Heart left ventricle (tissue), 16 donors: Measurements from ENCODE around the gene PRSS33. TPM values are rescaled to one million over a fixed set of nuclear protein-coding genes. Genes with fewer than 3 reads are reported as not detected.

ENCODE experiments used
- ATAC-seq, 4 donors: fragments of 200-7000 bp; cut with Tn5 transposase; one replicate each; pipeline ENCODE4 v1.9.1; 2020 to 2022; ENCODE audit warnings: moderate library complexity in 4 of 4, mild to moderate bottlenecking in 3 of 4, moderate number of reproducible peaks in 1 of 4
- DNase-seq, 5 donors: peaks; one replicate each; pipeline ENCODE4 v3.0.0-alpha.2; 2020
- H3K27ac ChIP-seq, 12 donors: fragments of 200-600 bp; sonication (generic) in 4 of 12; one replicate each; pipeline versions ENCODE4 v1.5.0 to v1.8.0; 2016 to 2022; ENCODE audit warnings: mild to moderate bottlenecking in 2 of 12
- H3K27me3 ChIP-seq, 9 donors: fragments of 200-600 bp; sonication (generic) in 2 of 9; one replicate each; pipeline versions ENCODE4 v1.5.1 to v1.8.0; 2016 to 2022; ENCODE audit warnings: mild to moderate bottlenecking in 3 of 9
- H3K36me3 ChIP-seq, 9 donors: fragments of 200-600 bp; sonication (generic) in 2 of 9; one replicate each; pipeline versions ENCODE4 v1.5.0 to v1.8.0; 2018 to 2022; ENCODE audit warnings: mild to moderate bottlenecking in 2 of 9
- H3K4me1 ChIP-seq, 12 donors: fragments of 200-600 bp; sonication (generic) in 4 of 12; one replicate each; pipeline versions ENCODE4 v1.5.0 to v1.8.0; 2016 to 2022; ENCODE audit warnings: mild to moderate bottlenecking in 3 of 12
- H3K4me3 ChIP-seq, 12 donors: fragments of 200-600 bp; sonication (generic) in 4 of 12; one replicate each; pipeline versions ENCODE4 v1.5.0 to v1.8.0; 2017 to 2022; ENCODE audit warnings: mild to moderate bottlenecking in 9 of 12, moderate library complexity in 4 of 12
- H3K9me3 ChIP-seq, 12 donors: fragments of 200-600 bp; sonication (generic) in 4 of 12; one replicate each; pipeline versions ENCODE4 v1.5.0 to v1.8.0; 2016 to 2022; ENCODE audit warnings: mild to moderate bottlenecking in 1 of 12
- POLR2A ChIP-seq, 2 donors: fragments of 450-650 bp; IDR thresholded peaks; one replicate each; pipeline ENCODE4 v1.6.1; 2017; ENCODE audit warnings: antibody characterized with exemption in 2 of 2, mild to moderate bottlenecking in 2 of 2, moderate library complexity in 2 of 2
- WGBS, 4 donors: extraction: QIAGEN DNeasy Blood & Tissue Kit in 2 of 4; methylation state at CpG; one replicate each; pipeline versions ENCODE4 v1.1.5 to v1.1.7; 2013 to 2018; 5-methylcytosine and 5-hydroxymethylcytosine counted together
- intact Hi-C, 10 donors: fragments of 100-400 bp; cut with DNase I; formaldehyde crosslinking; loops; one replicate each; pipeline versions ENCODE4 v1.11.1 to v1.14.2; 2022
- polyA plus RNA-seq, 2 donors: library from polyadenylated mRNA; stranded (reverse); fragments of 200-250 nt; gene quantifications; one replicate each; pipeline ENCODE4 v1.2.3, GENCODE V29; 2013
- total RNA-seq, 9 donors: library from RNA; depleted of rRNA in 2 of 9; stranded (reverse); fragments of >200 nt in 2 of 9; fragmentation: NEBNext Ultra II Directional in 3 of 9; extraction: Animal tissue kit (Norgen Biotek cat#: 25700) in 3 of 9; gene quantifications; one replicate each; pipeline versions ENCODE4 v1.1.0 to v1.2.4, GENCODE V29; 2016 to 2023
- TF ChIP-seq, protein P1 (sequence below), 12 donors: fragments of 200-600 bp; sonication (generic) in 4 of 12; IDR thresholded peaks; one replicate each; pipeline versions ENCODE4 v1.5.0 to v1.8.0; 2018 to 2022; ENCODE audit warnings: antibody characterized with exemption in 12 of 12, mild to moderate bottlenecking in 5 of 12
- donor health status: ischemic (EF 13 %, LVEDD 7.1; RV severe dilation, severe dysfunction).
- donor health status: healthy with polysubstance abuse.
- donor health status: DM: no; HTN: yes; CAD: no.
- donor health status: DM: no; HTN: no; CAD: no.
- donor health status: ischemic (EF 25% LVEDD 6.9; RV normal size, moderate dysfunction).
- donor health status: ischemic (EF 25% LVEDD 5.7; RV mildly dilated, moderate dysfunction).
- donor health status: healthy.
- donor health status: DM: yes; HTN: yes; CAD: no.
- donor health status: ischemic (EF 35%, LVEDD 5.7; RV mildly dilated, moderate dysfunction).
- donor health status: nonischemic (EF 11% LVEDD 7.7; RV severe dilation, severe dysfunction).
- donor health status: DM: yes; HTN: yes; CAD: no.
- donor health status: PGD.
- donor health status: ischemic (EF 29% LVEDD 5.4; RV normal size, mild dysfunction).
- donor health status: nonischemic (EF 23%, LVEDD 6.1; RV moderate dilation, normal function).

Gene PRSS33
- total and polyA plus RNA-seq, 11 donors = not detected

DNA sequence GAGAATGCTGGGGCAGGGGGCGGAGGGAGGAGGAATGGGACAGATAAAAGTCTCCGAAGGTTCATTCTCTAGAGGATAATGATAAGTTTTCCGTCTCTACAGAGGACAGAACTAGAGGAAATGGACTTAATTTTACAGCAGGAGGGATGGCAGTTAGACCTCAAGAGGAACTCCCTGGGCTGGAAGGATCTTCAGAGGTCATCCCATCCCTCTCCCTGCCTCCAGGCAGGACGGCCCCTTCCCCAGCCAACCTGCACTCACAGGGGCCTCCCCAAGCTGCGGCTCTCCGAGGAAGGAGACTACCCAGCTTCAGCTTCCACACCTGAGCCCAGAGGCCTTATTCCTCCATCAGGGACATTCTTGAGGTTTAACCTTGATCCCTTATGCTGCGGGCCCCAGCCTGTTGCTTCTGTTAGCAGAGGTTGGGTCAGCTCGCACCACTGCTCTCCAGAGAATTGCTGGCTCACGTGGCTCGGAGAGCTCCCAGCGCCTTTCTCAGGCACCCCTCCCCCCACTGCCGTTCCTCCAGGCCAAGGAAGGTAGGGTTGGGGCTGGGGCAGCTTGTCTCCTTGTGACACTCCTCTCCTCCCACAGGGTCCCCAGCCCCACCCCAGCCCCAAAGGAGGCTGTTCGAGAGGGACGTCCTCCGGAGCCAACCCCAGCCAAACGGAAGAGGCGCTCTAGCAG is 18.8 kb downstream of the PRSS33 start:
- Histone ChIP-seq H3K27ac (no peak overlapping the region), H3K4me1 (peaks cover 0 to 32% (median 8%) of the 10 kb centered on the region in 12 donors), H3K9me3 (no peaks in the 10 kb centered on the region), H3K27me3 (no peaks in the 10 kb centered on the region), H3K4me3 (no peak overlapping the region), H3K36me3 (peaks cover 2 to 100% (median 99%) of the 10 kb centered on the region in 9 donors)
- DNase-seq = peak in 1 of 5 donors; percentile 54
- no peak for TF ChIP-seq POLR2A (IDR thresholded peaks at IDR 0.05)
- TF ChIP-seq, protein P1, sequence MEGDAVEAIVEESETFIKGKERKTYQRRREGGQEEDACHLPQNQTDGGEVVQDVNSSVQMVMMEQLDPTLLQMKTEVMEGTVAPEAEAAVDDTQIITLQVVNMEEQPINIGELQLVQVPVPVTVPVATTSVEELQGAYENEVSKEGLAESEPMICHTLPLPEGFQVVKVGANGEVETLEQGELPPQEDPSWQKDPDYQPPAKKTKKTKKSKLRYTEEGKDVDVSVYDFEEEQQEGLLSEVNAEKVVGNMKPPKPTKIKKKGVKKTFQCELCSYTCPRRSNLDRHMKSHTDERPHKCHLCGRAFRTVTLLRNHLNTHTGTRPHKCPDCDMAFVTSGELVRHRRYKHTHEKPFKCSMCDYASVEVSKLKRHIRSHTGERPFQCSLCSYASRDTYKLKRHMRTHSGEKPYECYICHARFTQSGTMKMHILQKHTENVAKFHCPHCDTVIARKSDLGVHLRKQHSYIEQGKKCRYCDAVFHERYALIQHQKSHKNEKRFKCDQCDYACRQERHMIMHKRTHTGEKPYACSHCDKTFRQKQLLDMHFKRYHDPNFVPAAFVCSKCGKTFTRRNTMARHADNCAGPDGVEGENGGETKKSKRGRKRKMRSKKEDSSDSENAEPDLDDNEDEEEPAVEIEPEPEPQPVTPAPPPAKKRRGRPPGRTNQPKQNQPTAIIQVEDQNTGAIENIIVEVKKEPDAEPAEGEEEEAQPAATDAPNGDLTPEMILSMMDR (IDR thresholded peaks at IDR 0.05) = no peak
- 66 to 83% (median 78%) methylated on average over 16 to 17 of the region's 17 CpGs for WGBS, 4 donors
- intact Hi-C loops = loop anchor here in 1 of 10 donors (2.0 kb wide), 1 partner anchor 14 kb away; no protein-coding TSS in a partner anchor
- ATAC-seq = no peak

DNA sequence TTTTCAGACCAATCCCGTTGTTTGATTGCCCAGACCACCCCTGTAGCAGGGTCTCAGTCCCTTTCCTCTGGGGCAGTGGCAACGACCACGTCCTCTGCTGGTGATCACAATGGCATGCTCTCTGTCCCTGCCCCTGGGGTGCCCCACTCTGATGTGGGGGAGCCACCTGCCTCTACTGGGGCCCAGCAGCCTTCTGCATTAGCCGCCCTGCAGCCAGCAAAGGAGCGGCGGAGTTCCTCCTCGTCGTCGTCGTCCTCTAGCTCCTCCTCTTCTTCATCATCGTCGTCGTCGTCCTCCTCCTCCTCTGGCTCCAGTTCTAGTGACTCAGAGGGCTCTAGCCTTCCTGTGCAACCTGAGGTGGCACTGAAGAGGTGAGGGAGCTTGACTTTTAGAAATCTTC is 19.5 kb downstream of the PRSS33 start:
- Histone ChIP-seq H3K27me3 (no peaks in the 10 kb centered on the region), H3K27ac (no peak overlapping the region), H3K36me3 (peaks cover 4 to 100% (median 99%) of the 10 kb centered on the region in 9 donors), H3K4me1 (peaks cover 0 to 30% (median 8%) of the 10 kb centered on the region in 12 donors), H3K4me3 (no peak overlapping the region), H3K9me3 (no peaks in the 10 kb centered on the region)
- intact Hi-C loops = loop anchor here in 1 of 10 donors (2.0 kb wide), 1 partner anchor 13 kb away; no protein-coding TSS in a partner anchor
- 69 to 74% (median 72%) methylated on average over 14 of the region's 14 CpGs for WGBS, 4 donors
- no peak for ATAC-seq
- TF ChIP-seq, protein P1 (IDR thresholded peaks at IDR 0.05) = no peak
- no peak for TF ChIP-seq POLR2A (IDR thresholded peaks at IDR 0.05)
- DNase-seq = peak in 1 of 5 donors; percentile 48

DNA sequence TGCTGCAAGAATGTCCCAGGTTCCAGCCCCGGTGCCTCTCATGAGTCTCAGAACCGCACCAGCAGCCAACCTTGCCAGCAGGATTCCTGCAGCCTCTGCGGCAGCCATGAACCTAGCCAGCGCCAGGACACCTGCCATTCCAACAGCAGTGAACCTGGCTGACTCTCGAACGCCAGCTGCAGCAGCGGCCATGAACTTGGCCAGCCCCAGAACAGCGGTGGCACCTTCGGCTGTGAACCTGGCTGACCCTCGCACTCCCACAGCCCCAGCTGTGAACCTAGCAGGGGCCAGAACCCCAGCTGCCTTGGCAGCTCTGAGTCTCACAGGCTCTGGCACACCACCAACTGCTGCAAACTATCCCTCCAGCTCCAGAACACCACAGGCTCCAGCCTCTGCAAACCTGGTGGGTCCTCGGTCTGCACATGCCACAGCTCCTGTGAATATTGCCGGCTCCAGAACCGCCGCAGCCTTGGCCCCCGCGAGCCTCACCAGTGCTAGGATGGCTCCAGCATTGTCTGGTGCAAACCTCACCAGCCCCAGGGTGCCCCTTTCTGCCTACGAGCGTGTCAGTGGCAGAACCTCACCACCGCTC is 20.1 kb downstream of the PRSS33 start:
- peak in 1 of 5 donors; percentile 64 for DNase-seq
- no peaks in the 10 kb centered on the region for H3K27me3 ChIP-seq
- peak overlapping the region in 1 of 12 donors; percentile 7 for H3K27ac ChIP-seq
- no peaks in the 10 kb centered on the region for H3K9me3 ChIP-seq
- 85 to 89% (median 89%) methylated on average over 12 to 19 of the region's 19 CpGs for WGBS, 4 donors
- no peak overlapping the region for H3K4me3 ChIP-seq
- ATAC-seq = peak in 1 of 4 donors; percentile 3
- peaks cover 4 to 100% (median 100%) of the 10 kb centered on the region in 9 donors for H3K36me3 ChIP-seq
- no peak for TF ChIP-seq POLR2A (IDR thresholded peaks at IDR 0.05)
- TF ChIP-seq, protein P1 (IDR thresholded peaks at IDR 0.05) = no peak
- H3K4me1 ChIP-seq = peaks cover 0 to 29% (median 8%) of the 10 kb centered on the region in 12 donors
- intact Hi-C loops = no loop called here

DNA sequence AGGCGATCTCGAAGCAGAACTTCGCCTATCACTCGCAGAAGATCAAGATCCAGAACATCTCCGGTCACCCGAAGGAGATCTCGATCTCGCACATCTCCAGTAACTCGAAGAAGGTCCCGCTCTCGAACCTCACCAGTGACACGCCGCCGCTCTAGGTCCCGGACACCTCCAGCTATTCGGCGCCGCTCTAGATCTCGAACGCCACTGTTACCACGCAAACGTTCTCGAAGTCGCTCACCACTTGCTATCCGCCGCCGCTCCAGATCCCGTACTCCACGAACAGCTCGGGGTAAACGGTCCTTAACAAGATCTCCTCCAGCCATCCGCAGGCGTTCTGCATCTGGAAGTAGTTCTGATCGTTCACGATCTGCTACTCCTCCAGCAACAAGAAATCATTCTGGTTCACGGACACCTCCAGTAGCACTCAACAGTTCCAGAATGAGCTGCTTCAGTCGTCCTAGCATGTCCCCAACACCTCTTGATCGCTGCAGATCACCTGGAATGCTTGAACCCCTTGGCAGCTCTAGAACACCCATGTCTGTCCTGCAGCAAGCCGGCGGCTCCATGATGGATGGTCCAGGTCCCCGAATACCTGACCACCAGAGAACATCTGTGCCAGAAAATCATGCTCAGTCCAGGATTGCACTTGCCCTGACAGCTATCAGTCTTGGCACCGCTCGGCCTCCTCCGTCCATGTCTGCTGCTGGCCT is 20.8 kb downstream of the PRSS33 start:
- 95 to 96% (median 96%) methylated on average over 44 of the region's 44 CpGs for WGBS, 4 donors
- peaks cover 6 to 100% (median 100%) of the 10 kb centered on the region in 9 donors for H3K36me3 ChIP-seq
- no peak overlapping the region for H3K4me3 ChIP-seq
- ATAC-seq = no peak
- H3K4me1 ChIP-seq = peaks cover 0 to 29% (median 8%) of the 10 kb centered on the region in 12 donors
- intact Hi-C loops = no loop called here
- no peaks in the 10 kb centered on the region for H3K9me3 ChIP-seq
- peak overlapping the region in 1 of 12 donors; percentile 7 for H3K27ac ChIP-seq
- H3K27me3 ChIP-seq = no peaks in the 10 kb centered on the region
- TF ChIP-seq, protein P1 (IDR thresholded peaks at IDR 0.05) = no peak
- no peak for TF ChIP-seq POLR2A (IDR thresholded peaks at IDR 0.05)
- DNase-seq = peak in 1 of 5 donors; percentile 51
